WTC11 (cell line): ENCODE results near the gene TIMM8B.

ENCODE experiments used
- AFF4 ChIP-seq: sonication (generic); formaldehyde crosslinking; IDR thresholded peaks from 2 replicates; pipeline ENCODE4 v1.8.1; 2023; ENCODE audit warnings: mild to moderate bottlenecking, missing genetic modification reagents, borderline replicate concordance
- FOXJ3 ChIP-seq: sonication (generic); formaldehyde crosslinking; IDR thresholded peaks from 2 replicates; pipeline ENCODE4 v1.9.0; 2021; ENCODE audit warnings: missing genetic modification reagents, mild to moderate bottlenecking, borderline replicate concordance
- STAT6 ChIP-seq: sonication (generic); formaldehyde crosslinking; conservative IDR thresholded peaks from 2 replicates; pipeline ENCODE4 v1.8.1; 2023; ENCODE audit warnings: mild to moderate bottlenecking, low read depth, missing genetic modification reagents, moderate library complexity

DNA sequence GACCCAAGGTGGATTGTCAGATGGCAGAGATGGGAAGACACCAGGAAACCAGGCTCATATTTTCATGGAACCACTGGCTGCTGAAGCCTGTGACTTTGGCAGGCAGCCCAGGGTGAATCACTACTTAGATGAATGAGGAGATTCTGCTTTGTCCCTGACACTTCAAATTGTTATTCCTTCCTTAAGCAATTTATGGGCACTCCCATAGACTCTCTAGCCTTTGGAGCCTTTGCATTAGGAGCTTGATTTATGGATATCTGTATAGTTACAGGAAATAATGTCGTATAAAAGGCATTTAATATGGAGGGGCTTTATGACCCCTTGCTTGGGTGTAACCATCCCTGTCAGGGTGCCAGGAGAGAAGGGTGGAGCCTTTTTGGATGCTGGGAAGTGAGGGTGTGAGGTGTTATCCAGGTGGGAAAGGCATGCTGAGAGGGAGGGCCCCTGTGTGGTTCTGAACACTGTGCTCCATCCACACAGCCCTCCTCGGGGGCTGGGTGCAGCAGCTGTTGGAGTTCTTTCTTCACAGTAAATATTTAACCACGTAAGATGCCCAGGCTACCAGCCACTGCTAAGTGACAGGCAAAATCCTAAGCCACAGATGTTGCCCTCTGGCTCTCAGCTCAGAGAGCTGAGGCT is 42.0 kb upstream of the TIMM8B start:
- no peak for TF ChIP-seq STAT6 (CRISPR knock-in tag)
- TF ChIP-seq FOXJ3, result no peak
- TF ChIP-seq AFF4 (CRISPR knock-in tag), result no peak
